HS-27A (cell line): ENCODE results near the gene GPATCH1.

ENCODE experiments used
- DNase-seq: peaks from one replicate; pipeline ENCODE4 v3.0.0-alpha.2; 2012; ENCODE audit warnings: low read depth, missing footprints

GPATCH1 gene

DNA sequence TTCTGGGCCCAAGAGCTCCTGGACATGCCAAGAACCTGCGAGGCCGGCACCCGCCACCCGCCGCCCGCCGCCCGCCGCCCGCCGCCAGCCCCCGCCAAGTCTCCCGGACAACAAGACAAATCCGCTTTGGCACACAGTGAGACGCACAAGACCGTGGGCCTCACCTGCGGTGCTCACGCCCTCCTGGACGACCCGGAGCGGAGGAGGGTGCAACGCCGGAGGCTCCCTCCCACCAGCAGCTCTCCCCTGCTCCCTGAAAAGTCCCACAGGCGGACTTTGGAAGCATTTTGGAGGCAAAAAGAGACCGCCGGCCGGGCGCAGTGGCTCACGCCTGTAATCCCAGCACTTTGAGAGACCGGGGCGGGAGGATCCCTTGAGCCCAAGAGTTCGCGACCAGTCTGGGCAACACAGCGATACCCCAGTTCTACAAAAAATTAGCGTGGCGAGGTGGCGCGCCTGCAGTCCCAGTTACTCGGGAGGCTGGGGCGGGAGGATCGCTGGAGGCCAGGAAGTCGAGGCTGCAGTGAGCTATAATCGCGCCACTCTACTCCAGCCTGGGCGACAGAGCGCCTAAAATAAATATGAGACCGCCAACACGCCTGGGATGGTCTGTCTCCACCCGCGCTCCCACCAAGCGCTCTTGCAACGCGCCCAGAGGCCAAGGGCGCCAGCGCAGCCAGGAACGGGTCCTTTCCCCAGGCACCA is 17.1 kb upstream of the GPATCH1 start:
- DNase-seq, result no peak

GRCh38 chr19:33064458-33064791 is 16.6 kb upstream of the GPATCH1 start:
- DNase-seq, result no peak

DNA sequence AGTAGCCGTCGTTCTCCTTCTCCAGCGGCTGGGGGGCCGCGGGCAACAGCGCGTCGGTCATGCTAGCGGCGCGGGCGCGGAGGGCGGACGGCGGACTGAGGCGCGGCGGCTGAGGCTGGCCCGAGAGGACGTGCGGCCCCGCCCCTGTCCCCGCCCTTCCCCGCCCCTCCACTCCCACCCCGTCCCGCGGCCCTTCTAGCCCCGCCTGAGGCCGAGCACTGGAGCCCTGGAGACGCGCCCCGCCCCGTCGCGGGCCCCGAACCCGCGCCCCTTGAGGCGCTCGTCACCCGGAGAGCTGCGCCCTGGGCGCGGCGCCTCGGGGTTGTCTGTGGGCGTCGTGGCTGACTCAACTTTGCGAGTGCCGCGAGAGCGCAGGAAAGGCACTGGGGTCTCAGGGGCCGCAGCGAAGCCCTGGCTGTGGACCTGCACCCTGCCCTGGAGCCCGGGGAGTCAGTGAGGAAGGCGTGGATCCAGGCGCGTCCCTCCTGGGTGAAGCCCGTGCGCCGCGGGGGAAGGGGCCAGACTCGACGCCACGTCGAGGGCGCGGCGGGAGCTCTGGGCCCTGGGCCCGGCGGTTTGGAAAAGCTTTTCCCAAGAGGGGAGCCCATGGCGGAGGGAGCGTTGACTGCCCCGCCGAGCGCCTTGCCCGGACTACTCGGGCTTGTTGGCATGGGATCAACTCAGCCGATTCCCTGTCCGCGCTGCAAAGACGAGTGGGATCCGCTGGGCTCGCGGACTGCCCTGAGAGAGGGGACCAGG is 16.0 kb upstream of the GPATCH1 start, which contains the start of gene RHPN2:
RHPN2 (minus strand) TSS at position 97 of the 759 bp plus-strand sequence; CDS start at position 61, 36 bp downstream.
- DNase-seq, result no peak

DNA sequence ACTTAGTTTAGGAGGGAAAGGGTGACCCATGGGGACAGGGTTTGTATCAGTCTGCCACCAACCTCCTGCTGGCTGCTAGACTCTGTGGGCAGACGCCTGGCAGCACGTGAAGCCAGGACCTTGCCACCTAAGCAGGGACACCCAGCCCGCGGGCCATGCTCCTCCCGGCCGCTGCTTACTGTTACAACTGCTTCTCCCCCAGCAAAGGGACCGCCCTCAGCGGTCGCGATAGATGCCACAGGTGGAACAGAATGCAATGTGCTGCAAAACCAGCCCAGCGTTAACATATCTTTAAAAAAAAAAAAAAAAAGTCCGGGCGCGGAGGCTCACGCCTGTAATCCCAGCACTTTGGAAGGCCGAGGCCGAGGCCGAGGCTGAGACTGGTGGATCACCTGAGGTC is 14.4 kb upstream of the GPATCH1 start:
- no peak for DNase-seq

GRCh38 chr19:33067121-33067520 is 13.9 kb upstream of the GPATCH1 start:
- DNase-seq, result no peak

GRCh38 chr19:33071887-33072286 is 9.1 kb upstream of the GPATCH1 start:
- DNase-seq, result no peak

GRCh38 chr19:33075519-33075918 is 5.5 kb upstream of the GPATCH1 start:
- no peak for DNase-seq

- DNase-seq, result no peak
Observed at GRCh38 chr19:33085570-33086128, 4.7 kb downstream of the GPATCH1 start.

GRCh38 chr19:33086955-33087354 is 6.0 kb downstream of the GPATCH1 start:
- no peak for DNase-seq

DNA sequence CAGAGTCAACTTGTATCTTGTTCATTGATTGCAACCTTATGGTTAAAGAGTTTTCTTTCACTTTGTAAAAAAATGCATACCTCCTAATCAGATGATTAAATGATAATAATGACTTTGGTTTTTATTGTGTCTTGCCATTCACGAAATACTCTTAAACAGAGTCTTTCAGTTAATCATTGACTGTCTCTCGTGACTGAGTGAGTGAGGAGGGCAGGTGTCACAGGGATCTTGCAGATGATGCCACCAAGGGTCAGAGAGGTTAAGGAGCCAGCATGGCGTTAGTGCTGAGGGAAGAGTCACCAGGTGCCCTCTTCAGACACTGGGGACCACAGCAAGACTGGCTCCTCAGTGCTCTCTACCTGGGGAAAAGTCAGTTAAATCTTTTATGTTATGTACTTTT is 8.0 kb downstream of the GPATCH1 start:
- DNase-seq, result no peak

DNA sequence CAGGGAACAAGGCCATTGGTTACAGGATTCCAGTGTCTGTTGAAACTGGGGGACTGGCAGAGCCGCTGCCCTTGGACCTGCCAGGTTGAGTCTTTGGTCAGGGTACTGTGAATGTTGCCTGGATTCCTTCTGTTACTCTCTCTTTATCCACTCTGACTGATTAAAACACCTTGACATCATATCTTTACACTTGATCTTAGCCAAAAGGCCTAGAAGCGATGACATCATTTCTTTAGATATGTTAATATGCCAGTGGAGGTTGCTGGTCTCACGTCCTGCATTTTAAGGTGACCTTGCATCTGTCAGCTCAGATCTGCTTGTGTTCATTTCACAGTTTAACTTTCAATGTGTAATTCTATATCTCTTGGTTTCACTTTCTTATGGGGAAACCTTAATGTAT is 9.2 kb downstream of the GPATCH1 start:
- no peak for DNase-seq

GRCh38 chr19:33093420-33094210 is 12.6 kb downstream of the GPATCH1 start:
- DNase-seq, result no peak

DNA sequence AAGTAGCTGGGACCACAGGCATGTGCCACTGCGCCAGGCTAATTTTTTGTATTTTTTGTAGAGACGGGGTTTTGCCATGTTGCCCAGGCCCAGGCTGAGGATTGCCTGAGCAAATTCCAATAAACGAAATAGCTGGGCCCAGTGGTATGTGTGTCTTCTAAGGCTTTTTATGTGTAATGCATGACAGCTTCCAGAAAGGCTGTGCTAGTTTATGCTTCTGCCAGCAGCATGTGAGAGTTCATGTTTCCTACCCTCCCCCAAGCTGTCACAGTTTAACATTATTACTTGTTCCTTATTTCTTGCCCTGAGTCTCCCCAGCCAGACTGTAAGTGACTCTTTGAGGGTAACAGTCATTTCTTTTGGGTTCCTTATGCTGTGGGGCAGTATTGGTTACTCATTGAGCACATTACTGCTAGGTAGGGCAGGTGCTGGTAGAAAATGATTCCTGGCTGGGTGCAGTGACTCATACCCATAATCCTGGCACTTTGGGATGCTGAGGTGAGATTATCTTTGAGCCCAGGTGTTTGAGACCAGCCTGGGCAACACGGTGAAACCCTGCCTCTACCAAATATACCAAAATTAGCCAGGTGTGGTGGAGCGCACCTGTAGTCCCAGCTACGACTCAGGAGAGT is 13.6 kb downstream of the GPATCH1 start:
- no peak for DNase-seq

DNA sequence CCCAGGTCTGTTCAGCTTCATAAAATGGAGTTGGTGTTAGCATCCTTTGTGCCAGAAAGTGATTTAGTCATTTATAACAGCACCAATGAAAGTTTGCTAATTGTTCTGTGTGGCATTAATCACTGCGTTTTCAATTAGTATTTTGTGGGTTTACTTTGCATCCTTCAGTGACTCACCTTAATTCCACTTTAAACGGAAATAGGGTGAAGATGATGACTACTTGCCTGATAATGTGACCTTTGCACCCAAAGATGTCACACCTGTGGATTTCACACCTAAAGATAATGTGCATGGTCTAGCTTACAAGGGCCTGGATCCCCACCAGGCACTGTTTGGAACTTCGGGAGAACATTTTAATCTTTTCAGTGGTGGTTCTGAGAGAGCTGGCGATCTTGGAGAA is 15.0 kb downstream of the GPATCH1 start:
- no peak for DNase-seq

DNA sequence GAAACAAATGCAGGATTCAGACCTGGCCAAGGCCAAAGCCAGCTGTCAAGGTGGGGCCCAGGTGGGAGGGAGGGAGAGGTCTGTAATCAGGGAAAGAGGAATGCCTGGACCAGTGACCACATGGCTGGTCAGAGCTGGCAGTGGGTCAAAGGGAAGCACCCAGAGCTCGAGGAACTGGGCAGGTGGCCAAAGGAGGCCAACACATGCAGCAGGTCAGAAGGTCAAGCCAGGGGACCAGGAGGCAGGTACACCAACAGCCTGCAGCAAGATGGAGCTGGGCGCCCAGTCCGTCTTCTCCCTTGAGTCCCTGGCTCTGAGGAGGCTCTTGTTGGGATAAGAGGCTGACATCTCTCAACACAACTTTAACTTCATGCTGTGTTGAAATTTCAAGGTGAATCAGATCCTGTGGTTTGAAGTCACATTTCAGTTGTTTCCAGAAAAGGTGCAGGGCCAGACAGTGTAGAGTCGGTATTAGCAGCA is 17.1 kb downstream of the GPATCH1 start:
- no peak for DNase-seq

- DNase-seq, result no peak
Observed at GRCh38 chr19:33100894-33101644, 20.1 kb downstream of the GPATCH1 start.

- DNase-seq, result no peak
Observed at GRCh38 chr19:33102893-33103292, 21.9 kb downstream of the GPATCH1 start.

GRCh38 chr19:33108161-33108560 is 27.2 kb downstream of the GPATCH1 start:
- no peak for DNase-seq

GRCh38 chr19:33110137-33110910 is 29.3 kb downstream of the GPATCH1 start:
- DNase-seq, result peak; percentile 33

DNA sequence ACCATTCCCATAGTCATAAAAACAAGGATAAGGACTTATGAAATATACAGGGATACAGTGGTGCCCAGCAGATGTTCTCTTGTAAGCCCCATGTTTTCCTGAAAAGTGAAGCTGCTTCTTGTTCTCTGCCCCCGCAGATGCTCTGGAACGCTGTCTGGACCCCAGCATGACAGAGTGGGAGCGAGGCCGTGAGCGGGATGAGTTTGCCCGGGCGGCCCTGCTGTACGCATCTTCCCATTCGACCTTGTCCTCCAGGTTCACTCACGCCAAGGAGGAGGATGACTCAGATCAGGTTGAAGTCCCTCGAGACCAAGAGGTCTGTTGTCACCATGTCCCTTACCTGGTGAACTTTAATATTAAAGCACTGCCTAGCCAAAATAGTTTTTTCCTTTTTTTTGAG is 30.6 kb downstream of the GPATCH1 start:
- DNase-seq, result no peak
